Panc1 (cell line): Measurements from ENCODE around the gene ASTN2. TPM values are rescaled to one million over a fixed set of nuclear protein-coding genes. Genes with fewer than 3 reads are reported as not detected.

Experiments
- ATAC-seq: fragments of 200-7000 bp; cut with Tn5 transposase; 2 replicates; pipeline ENCODE4 v1.9.1; 2020; ENCODE audit warnings: mild to moderate bottlenecking, moderate library complexity
- BruUV-seq: library from RNA; stranded (reverse); fragments of 400-500 nt; replicated peaks from 2 replicates; lab custom pipeline; 2021; lab: Mats Ljungman, UMichigan
- CTCF ChIA-PET: fragments of 300-600 bp; sonication (Branson Sonifier 250); formaldehyde crosslinking; loops from one replicate; lab custom pipeline; 2022; ENCODE audit warnings: antibody characterized with exemption; lab: Charles Lee
- POLR2A ChIA-PET: fragments of 300-600 bp; sonication (Branson Sonifier 250); formaldehyde crosslinking; loops from one replicate; lab custom pipeline; 2022; ENCODE audit warnings: antibody characterized with exemption; lab: Charles Lee
- DNase-seq: peaks from one replicate; pipeline ENCODE4 v3.0.0-alpha.2; 2010; ENCODE audit warnings: low read depth, low spot score
- H3K27ac ChIP-seq: 2 replicates; pipeline ENCODE4 v1.5.1; 2011; ENCODE audit warnings: mild to moderate bottlenecking, low read length, inconsistent platforms
- H3K27me3 ChIP-seq: fragments of 200-500 bp; sonication (Bioruptor generic); 2 replicates; pipeline ENCODE4 v1.6.0; 2014; ENCODE audit warnings: low read length, inconsistent platforms; ENCODE audit not compliant: control insufficient read depth, insufficient read depth
- H3K36me3 ChIP-seq: fragments of 200-500 bp; sonication (Bioruptor generic); 2 replicates; pipeline ENCODE4 v1.5.1; 2014; ENCODE audit warnings: inconsistent platforms, mild to moderate bottlenecking, low read length, moderate library complexity; ENCODE audit not compliant: control insufficient read depth, insufficient read depth
- H3K4me1 ChIP-seq: 2 replicates; pipeline ENCODE4 v1.5.1; 2011; ENCODE audit warnings: inconsistent platforms, mild to moderate bottlenecking, low read length, moderate library complexity; ENCODE audit not compliant: control insufficient read depth, insufficient read depth
- H3K4me3 ChIP-seq, 2 experiments: 2 replicates each; pipeline ENCODE4 v1.5.1; 2011 to 2012; ENCODE audit warnings: low read depth in 2 of 2, low read length in 2 of 2, mild to moderate bottlenecking in 2 of 2, inconsistent platforms in 1 of 2, moderate library complexity in 1 of 2
- H3K9me3 ChIP-seq: fragments of 200-500 bp; sonication (Bioruptor generic); 2 replicates; pipeline ENCODE4 v1.5.1; 2014; ENCODE audit warnings: low read depth, mild to moderate bottlenecking, inconsistent platforms, low read length, moderate library complexity; ENCODE audit not compliant: control insufficient read depth, insufficient read depth
- CTCF ChIP-seq: fragments of 450-650 bp; IDR thresholded peaks from 2 replicates; pipeline ENCODE4 v1.5.1; 2017; ENCODE audit warnings: mild to moderate bottlenecking
- POLR2AphosphoS5 ChIP-seq: IDR thresholded peaks from 2 replicates; pipeline ENCODE4 v1.6.1; 2012; ENCODE audit warnings: mild to moderate bottlenecking, low read depth, low read length, moderate library complexity
- REST ChIP-seq, 2 experiments: IDR thresholded peaks; 2 replicates each; pipeline ENCODE4 v1.6.1; 2011 to 2012; ENCODE audit warnings: low read depth in 2 of 2, control low read depth in 1 of 2, low read length in 1 of 2, mild to moderate bottlenecking in 1 of 2, moderate library complexity in 1 of 2; ENCODE audit not compliant: insufficient read depth in 1 of 2
- SIN3A ChIP-seq: IDR thresholded peaks from 2 replicates; pipeline ENCODE4 v1.6.1; 2012; ENCODE audit warnings: low read depth, mild to moderate bottlenecking, low read length, moderate library complexity, borderline replicate concordance; ENCODE audit not compliant: insufficient read depth
- TCF7L2 ChIP-seq: IDR thresholded peaks from 2 replicates; pipeline ENCODE4 v1.6.1; 2011; ENCODE audit warnings: mild to moderate bottlenecking, low read depth, low read length, inconsistent platforms
- in situ Hi-C: cut with HindIII; loops from 2 replicates; pipeline ENCODE4 v1.10.0; 2016; ENCODE audit warnings: low sequenced_read_pairs, low pct_unique_long_range_greater_than_20kb
- intact Hi-C: fragments of 100-400 bp; cut with micrococcal nuclease; formaldehyde crosslinking; loops from one replicate; pipeline ENCODE4 v1.10.0; 2022; ENCODE audit not compliant: unreplicated experiment
- total RNA-seq: library from RNA; stranded (reverse); gene quantifications from one replicate; pipeline ENCODE4 v1.2.1, GENCODE V29; 2021; ENCODE audit not compliant: unreplicated experiment

The ASTN2 gene
- total RNA-seq, 1 experiment from 2014 or later, result 3.9 TPM

- POLR2A ChIA-PET, result no interaction called here
- Histone ChIP-seq H3K9me3 (no peaks in the 10 kb centered on the region), H3K4me3 (no peak overlapping the region)
These were observed 473.6 kb downstream of the ASTN2 start for GRCh38 chr9:116941266-116941665.

GRCh38 chr9:116940614-116941215 is 474.1 kb downstream of the ASTN2 start:
- H3K27ac ChIP-seq, result no peak overlapping the region
- no peak for DNase-seq
- H3K4me1 ChIP-seq, result no peaks in the 10 kb centered on the region
- H3K27me3 ChIP-seq, result no peaks in the 10 kb centered on the region
- in situ Hi-C loops, result no loop called here
- no peak for TF ChIP-seq REST (IDR thresholded peaks at IDR 0.05; ENCODE audit: insufficient read depth in 1 of 2, low read depth in 2 of 2, low read length in 1 of 2)
- no peak for TF ChIP-seq CTCF
- TF ChIP-seq SIN3A, result no peak
- no peak for TF ChIP-seq TCF7L2
- no peak for TF ChIP-seq POLR2AphosphoS5
- ChIA-PET CTCF (no interaction called here), POLR2A (no interaction called here)
- no peaks in the 10 kb centered on the region for H3K36me3 ChIP-seq
- no peak overlapping the region for H3K4me3 ChIP-seq
- intact Hi-C loops, result no loop called here
- H3K9me3 ChIP-seq, result no peaks in the 10 kb centered on the region
- no peak for ATAC-seq
- no TSS peak for BruUV-seq

More at GRCh38 chr9:116941266-116941665, 473.6 kb downstream of the ASTN2 start:
- CTCF ChIA-PET, result no interaction called here
- Histone ChIP-seq H3K36me3 (no peaks in the 10 kb centered on the region), H3K4me1 (no peaks in the 10 kb centered on the region), H3K27ac (no peak overlapping the region), H3K27me3 (no peaks in the 10 kb centered on the region)
- ATAC-seq (no peak), DNase-seq (no peak)
- intact Hi-C loops (no loop called here), in situ Hi-C loops (no loop called here)
- BruUV-seq, result no TSS peak
- no peak for TF ChIP-seq TCF7L2
- no peak for TF ChIP-seq SIN3A
- TF ChIP-seq POLR2AphosphoS5, result no peak
- TF ChIP-seq CTCF, result no peak
- TF ChIP-seq REST (IDR thresholded peaks at IDR 0.05; ENCODE audit: insufficient read depth in 1 of 2, low read depth in 2 of 2, low read length in 1 of 2), result no peak
